Activated CD4-positive, alpha-beta memory T cell treated with anti-CD3 and anti-CD28 coated beads, Interleukin-2, amount 10 ng/mL, durations not matched to agents 7 days and 5 days (primary cell): ENCODE data around the gene MAPK11. TPM values are rescaled to one million over a fixed set of nuclear protein-coding genes. Genes with fewer than 3 reads are reported as not detected.

Source experiments
- CTCF ChIA-PET: fragments of 350-600 bp; sonication (Branson Sonifier 250); formaldehyde crosslinking; loops from one replicate; lab custom pipeline; 2021; ENCODE audit warnings: antibody characterized with exemption, inconsistent platforms; lab: Charles Lee
- POLR2A ChIA-PET: fragments of 350-600 bp; sonication (Branson Sonifier 250); formaldehyde crosslinking; loops from one replicate; lab custom pipeline; 2021; ENCODE audit warnings: antibody characterized with exemption; lab: Charles Lee
- DNase-seq: peaks from one replicate; pipeline ENCODE4 v3.0.0-alpha.2; 2020
- H3K27ac Mint-ChIP-seq: one replicate; pipeline ENCODE4 v1.8.0; 2021; ENCODE audit warnings: mild to moderate bottlenecking, mixed read lengths
- H3K27me3 Mint-ChIP-seq: one replicate; pipeline ENCODE4 v1.8.0; 2021; ENCODE audit warnings: mixed read lengths
- H3K36me3 Mint-ChIP-seq: one replicate; pipeline ENCODE4 v1.8.0; 2021; ENCODE audit warnings: low read depth, mixed read lengths
- H3K4me1 Mint-ChIP-seq: one replicate; pipeline ENCODE4 v1.8.0; 2021; ENCODE audit warnings: mixed read lengths
- H3K4me3 Mint-ChIP-seq: one replicate; pipeline ENCODE4 v1.8.0; 2021; ENCODE audit warnings: mild to moderate bottlenecking, mixed read lengths
- H3K9me3 Mint-ChIP-seq: one replicate; pipeline ENCODE4 v1.8.0; 2021; ENCODE audit warnings: mixed read lengths
- total RNA-seq, 2 experiments: library from RNA; stranded (reverse); gene quantifications; one replicate each; pipeline ENCODE4 v1.2.3, GENCODE V29; 2021

Gene MAPK11
- total RNA-seq, 2 experiments from 2014 or later: 13.4 to 14.2 TPM

- peak overlapping the region; percentile 98 for H3K4me3 Mint-ChIP-seq
- H3K9me3 Mint-ChIP-seq: no peaks in the 10 kb centered on the region
- DNase-seq: no peak
- ChIA-PET CTCF (interaction anchor here (0.8 to 2.9 kb wide), 10 partner anchors 8 to 282 kb away, joined by 3 to 25 read pairs (median 3); partner anchors contain the start of genes HDAC10 and SCO2), POLR2A (interaction anchor here (0.6 to 2.8 kb wide), 14 partner anchors 11 to 377 kb away, joined by 3 to 17 read pairs (median 4); partner anchors contain the start of genes CHKB, LMF2, NCAPH2 and SCO2)
- peaks cover 17% of the 10 kb centered on the region for H3K36me3 Mint-ChIP-seq
- H3K4me1 Mint-ChIP-seq: peaks cover 51% of the 10 kb centered on the region
- H3K27me3 Mint-ChIP-seq: no peaks in the 10 kb centered on the region
- peak overlapping the region; percentile 99 for H3K27ac Mint-ChIP-seq
Measured at GRCh38 chr22:50243685-50244419, 26.3 kb downstream of the MAPK11 start.

- POLR2A ChIA-PET: interaction anchor here (0.7 to 2.8 kb wide), 4 partner anchors 8 to 378 kb away, joined by 3 to 17 read pairs (median 6); partner anchors contain the start of gene HDAC10
- peak overlapping the region; percentile 32 for H3K27ac Mint-ChIP-seq
- peak overlapping the region; percentile 98 for H3K4me3 Mint-ChIP-seq
- H3K36me3 Mint-ChIP-seq: peaks cover 17% of the 10 kb centered on the region
- no peaks in the 10 kb centered on the region for H3K27me3 Mint-ChIP-seq
- CTCF ChIA-PET: interaction anchor here (0.6 to 2.9 kb wide), 7 partner anchors 9 to 379 kb away, joined by 3 to 25 read pairs (median 6); partner anchors contain the start of gene HDAC10
- no peaks in the 10 kb centered on the region for H3K9me3 Mint-ChIP-seq
- peaks cover 47% of the 10 kb centered on the region for H3K4me1 Mint-ChIP-seq
- DNase-seq: no peak
Measured at GRCh38 chr22:50242406-50242949, 27.7 kb downstream of the MAPK11 start.

DNA sequence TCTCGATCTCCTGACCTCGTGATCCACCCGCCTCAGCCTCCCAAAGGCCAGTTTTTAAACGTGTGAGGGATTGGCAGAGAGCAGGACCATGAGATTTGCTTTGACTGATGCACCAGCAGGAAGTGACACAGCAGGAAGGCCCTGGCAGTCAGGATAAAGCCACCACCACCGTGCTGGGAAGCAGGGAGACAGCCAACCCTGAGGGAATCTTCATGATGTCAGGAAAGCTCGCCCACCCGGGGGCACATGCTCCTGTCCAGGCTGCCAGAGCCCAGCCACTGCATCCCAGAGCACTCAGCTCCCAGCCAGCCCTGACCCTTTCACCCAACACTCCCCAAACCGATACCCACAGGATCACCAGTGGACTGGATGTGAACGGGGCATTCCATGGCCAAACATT, 31.4 kb downstream of the MAPK11 start:
- no peak for DNase-seq
- Mint-ChIP-seq H3K4me1 (peaks cover 30% of the 10 kb centered on the region), H3K4me3 (no peak overlapping the region), H3K27ac (no peak overlapping the region), H3K9me3 (peaks cover 7% of the 10 kb centered on the region), H3K27me3 (no peaks in the 10 kb centered on the region), H3K36me3 (peaks cover 24% of the 10 kb centered on the region)
- ChIA-PET CTCF (interaction anchor here (1.2 to 1.7 kb wide), 3 partner anchors 13 to 259 kb away, joined by 3 to 4 read pairs (median 4); no protein-coding TSS in a partner anchor), POLR2A (no interaction called here)

GRCh38 chr22:50236731-50237409, 33.3 kb downstream of the MAPK11 start:
- Mint-ChIP-seq H3K4me3 (no peak overlapping the region), H3K4me1 (peaks cover 17% of the 10 kb centered on the region), H3K27ac (no peak overlapping the region), H3K27me3 (no peaks in the 10 kb centered on the region), H3K9me3 (peaks cover 7% of the 10 kb centered on the region), H3K36me3 (peaks cover 24% of the 10 kb centered on the region)
- ChIA-PET POLR2A (interaction anchor here (0.8 to 1.1 kb wide), 2 partner anchors 14 to 46 kb away, joined by 3 to 4 read pairs; partner anchors contain the start of gene HDAC10), CTCF (interaction anchor here (1.0 to 1.6 kb wide), 4 partner anchors 40 to 105 kb away, joined by 3 to 4 read pairs (median 3); no protein-coding TSS in a partner anchor)
- no peak for DNase-seq

GRCh38 chr22:50233223-50233622, 37.0 kb downstream of the MAPK11 start:
- Mint-ChIP-seq H3K4me1 (peaks cover 7% of the 10 kb centered on the region), H3K4me3 (no peak overlapping the region), H3K36me3 (peaks cover 30% of the 10 kb centered on the region), H3K27me3 (no peaks in the 10 kb centered on the region), H3K27ac (no peak overlapping the region), H3K9me3 (peaks cover 7% of the 10 kb centered on the region)
- ChIA-PET CTCF (interaction anchor here (1.3 kb wide), 1 partner anchor 109 kb away, joined by 3 read pairs; no protein-coding TSS in a partner anchor), POLR2A (no interaction called here)
- DNase-seq: no peak

- H3K4me3 Mint-ChIP-seq: no peak overlapping the region
- peaks cover 5% of the 10 kb centered on the region for H3K4me1 Mint-ChIP-seq
- no peak overlapping the region for H3K27ac Mint-ChIP-seq
- no peak for DNase-seq
- no peaks in the 10 kb centered on the region for H3K27me3 Mint-ChIP-seq
- H3K9me3 Mint-ChIP-seq: peaks cover 7% of the 10 kb centered on the region
- H3K36me3 Mint-ChIP-seq: peaks cover 26% of the 10 kb centered on the region
- POLR2A ChIA-PET: interaction anchor here (1.0 kb wide), 2 partner anchors 12 to 94 kb away, joined by 3 read pairs; no protein-coding TSS in a partner anchor
- CTCF ChIA-PET: interaction anchor here (1.2 to 1.3 kb wide), 2 partner anchors 8 to 109 kb away, joined by 3 read pairs; no protein-coding TSS in a partner anchor
Measured at GRCh38 chr22:50232481-50233151, 37.6 kb downstream of the MAPK11 start.

DNA sequence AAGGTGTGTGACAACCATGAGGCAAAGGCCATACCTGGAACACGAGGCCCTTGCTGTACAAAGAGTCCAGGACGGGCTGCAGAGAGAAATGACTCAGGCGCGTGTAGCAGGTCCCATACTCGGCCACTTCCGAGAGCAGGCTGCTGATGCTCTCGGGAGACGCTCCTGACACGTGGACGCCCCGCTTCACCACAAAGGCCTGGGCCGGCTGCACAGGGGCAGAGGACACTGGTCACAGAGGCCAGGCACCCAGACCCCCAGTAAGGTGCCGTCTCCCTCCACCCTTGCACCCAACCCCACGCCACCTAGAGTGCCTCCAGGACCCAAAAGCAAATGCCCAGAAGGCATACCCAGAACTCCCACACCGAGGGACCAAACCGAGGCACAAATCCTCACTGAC, 40.8 kb downstream of the MAPK11 start:
- H3K27ac Mint-ChIP-seq: no peak overlapping the region
- no peaks in the 10 kb centered on the region for H3K4me1 Mint-ChIP-seq
- H3K27me3 Mint-ChIP-seq: no peaks in the 10 kb centered on the region
- H3K4me3 Mint-ChIP-seq: no peak overlapping the region
- CTCF ChIA-PET: no interaction called here
- POLR2A ChIA-PET: no interaction called here
- H3K36me3 Mint-ChIP-seq: peaks cover 21% of the 10 kb centered on the region
- H3K9me3 Mint-ChIP-seq: no peaks in the 10 kb centered on the region
- no peak for DNase-seq

DNA sequence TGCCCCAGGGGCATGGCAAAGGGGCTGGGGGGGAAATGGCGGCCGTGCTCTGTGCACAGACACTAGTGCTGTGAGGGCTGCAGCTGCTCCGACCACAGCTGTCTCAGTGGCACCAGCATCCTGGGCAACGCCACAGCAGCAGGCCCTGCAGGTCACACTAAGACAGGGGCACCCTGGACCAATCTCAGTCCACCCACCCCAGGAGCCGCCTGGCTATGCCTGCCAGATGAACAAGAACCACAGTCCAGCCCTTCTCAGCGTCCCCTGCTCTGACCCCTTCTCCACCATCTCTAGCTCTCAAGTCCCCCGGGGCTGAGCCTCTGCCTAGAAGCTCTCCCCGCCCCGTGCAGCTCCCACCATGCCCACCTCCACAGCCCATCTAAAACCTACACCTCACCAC, 41.8 kb downstream of the MAPK11 start:
- Mint-ChIP-seq H3K36me3 (peaks cover 23% of the 10 kb centered on the region), H3K4me1 (no peaks in the 10 kb centered on the region), H3K27me3 (no peaks in the 10 kb centered on the region), H3K4me3 (no peak overlapping the region), H3K9me3 (no peaks in the 10 kb centered on the region), H3K27ac (no peak overlapping the region)
- DNase-seq: no peak
- ChIA-PET POLR2A (no interaction called here), CTCF (no interaction called here)

GRCh38 chr22:50227579-50228215, 42.5 kb downstream of the MAPK11 start:
- H3K27ac Mint-ChIP-seq: no peak overlapping the region
- H3K4me1 Mint-ChIP-seq: no peaks in the 10 kb centered on the region
- no peak overlapping the region for H3K4me3 Mint-ChIP-seq
- ChIA-PET CTCF (no interaction called here), POLR2A (no interaction called here)
- DNase-seq: no peak
- H3K27me3 Mint-ChIP-seq: no peaks in the 10 kb centered on the region
- H3K9me3 Mint-ChIP-seq: no peaks in the 10 kb centered on the region
- H3K36me3 Mint-ChIP-seq: peaks cover 28% of the 10 kb centered on the region

- CTCF ChIA-PET: no interaction called here
- no peaks in the 10 kb centered on the region for H3K4me1 Mint-ChIP-seq
Measured at GRCh38 chr22:50226875-50227165, 43.4 kb downstream of the MAPK11 start.

DNA sequence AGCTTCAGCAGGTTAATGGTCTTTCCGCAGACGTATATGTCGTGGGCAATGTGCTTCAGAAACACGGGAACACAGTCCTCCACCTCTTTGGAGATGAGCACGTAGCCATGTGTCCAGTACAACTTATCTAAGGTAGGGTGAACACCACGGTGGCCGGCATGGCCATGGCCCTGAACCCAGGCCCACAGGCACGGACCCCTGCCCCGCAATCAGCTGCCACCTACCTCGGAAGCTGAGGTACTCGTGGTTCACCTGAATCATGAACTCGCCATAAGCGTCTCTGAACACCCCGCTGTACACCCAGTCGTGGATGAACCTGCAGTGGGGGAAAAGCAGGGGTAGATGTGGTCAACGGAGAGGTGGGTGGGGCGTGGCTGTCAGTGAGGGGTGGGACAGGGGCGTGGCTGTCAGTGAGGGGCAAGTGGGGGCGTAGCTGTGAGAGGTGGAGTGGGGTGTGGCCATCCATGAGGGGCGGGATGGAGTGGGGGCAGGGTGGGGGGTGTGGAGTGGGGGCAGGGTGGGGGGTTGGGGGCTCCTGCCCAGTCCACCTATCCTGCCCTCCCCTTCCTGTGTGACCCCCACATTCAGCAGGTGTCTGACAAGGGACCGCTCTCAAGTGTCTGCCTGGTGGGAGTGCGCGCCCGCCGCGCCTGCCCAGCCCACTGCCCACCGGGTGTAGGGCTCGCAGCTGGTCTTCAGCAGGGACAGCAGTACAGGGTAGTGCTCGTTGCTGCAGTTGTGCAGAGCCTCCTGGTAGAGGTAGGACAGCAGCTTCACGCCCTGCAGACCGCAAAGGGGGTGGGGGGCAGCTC, 43.9 kb downstream of the MAPK11 start:
- no peak overlapping the region for H3K4me3 Mint-ChIP-seq
- H3K27me3 Mint-ChIP-seq: no peaks in the 10 kb centered on the region
- no peak for DNase-seq
- no peaks in the 10 kb centered on the region for H3K4me1 Mint-ChIP-seq
- CTCF ChIA-PET: no interaction called here
- POLR2A ChIA-PET: no interaction called here
- H3K36me3 Mint-ChIP-seq: peaks cover 37% of the 10 kb centered on the region
- H3K27ac Mint-ChIP-seq: no peak overlapping the region
- no peaks in the 10 kb centered on the region for H3K9me3 Mint-ChIP-seq

More at GRCh38 chr22:50226875-50227165, 43.4 kb downstream of the MAPK11 start:
- POLR2A ChIA-PET: no interaction called here
- Mint-ChIP-seq H3K9me3 (no peaks in the 10 kb centered on the region), H3K36me3 (peaks cover 36% of the 10 kb centered on the region), H3K4me3 (no peak overlapping the region), H3K27me3 (no peaks in the 10 kb centered on the region), H3K27ac (no peak overlapping the region)
- no peak for DNase-seq
